ENCODE measurements around the gene PCDHGB5. TPM values are rescaled to one million over a fixed set of nuclear protein-coding genes. Genes with fewer than 3 reads are reported as not detected.

The PCDHGB5 gene
- total and polyA plus RNA-seq, 2 donors (not counting 3 experiments of a cell fraction or from before 2014, with no cell fraction given) = 10.1 to 14.4 TPM

DNA sequence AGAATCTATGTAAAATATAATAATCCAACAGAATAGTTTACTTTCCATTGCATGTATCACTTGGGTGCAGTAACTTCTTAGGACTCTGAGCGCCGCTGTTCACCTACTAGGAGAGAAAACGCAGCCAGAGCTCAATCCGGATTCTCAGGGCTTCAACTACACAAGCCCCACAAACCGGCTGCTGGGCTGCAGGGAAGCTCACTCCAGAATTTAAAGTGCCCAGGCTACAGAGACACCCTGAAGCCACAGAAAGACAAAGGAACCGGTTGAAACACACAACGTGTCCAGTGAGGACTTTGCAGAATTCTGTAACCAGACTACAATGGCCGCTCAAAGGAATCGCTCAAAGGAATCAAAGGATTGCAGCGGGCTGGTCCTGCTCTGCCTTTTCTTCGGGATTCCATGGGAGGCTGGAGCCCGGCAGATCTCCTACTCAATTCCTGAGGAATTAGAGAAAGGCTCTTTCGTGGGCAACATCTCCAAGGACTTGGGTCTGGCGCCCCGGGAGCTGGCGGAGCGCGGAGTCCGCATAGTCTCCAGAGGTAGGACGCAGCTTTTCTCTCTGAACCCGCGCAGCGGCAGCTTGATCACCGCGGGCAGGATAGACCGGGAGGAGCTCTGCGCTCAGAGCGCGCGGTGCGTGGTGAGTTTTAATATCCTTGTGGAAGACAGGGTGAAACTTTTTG lies 15.2 kb downstream of the PCDHGB5 start, which contains the start of gene PCDHGA10:
PCDHGA10 (plus strand) TSS at position 134 of the 686 bp plus-strand sequence; CDS start at position 323, 189 bp downstream.
- peak within 1 kb of the TSS; percentile 77 for H3K4me2 ChIP-seq (ENCODE audit: insufficient read depth, low read length)
- H3K27me3 ChIP-seq (ENCODE audit: control insufficient read depth in 2 of 2, insufficient read depth in 2 of 2, low read length in 2 of 2) = peaks cover 48 to 84% of the 10 kb centered on the region in 2 experiments
- TF ChIP-seq GATA2 (IDR thresholded peaks at IDR 0.05; ENCODE audit: insufficient read depth, insufficient read length, low read depth, low read length) (no peak), POLR2A (IDR thresholded peaks at IDR 0.05; ENCODE audit: low read depth, low read length) (no peak), POLR2AphosphoS5 (IDR thresholded peaks at IDR 0.05; ENCODE audit: insufficient read depth, low read depth, low read length) (no peak), EZH2 (IDR thresholded peaks at IDR 0.05; ENCODE audit: borderline replicate concordance, low read depth, low read length, severe bottlenecking) (peak; percentile 43), JUN (IDR thresholded peaks at IDR 0.05; ENCODE audit: borderline replicate concordance, insufficient read depth, insufficient read length, low read depth) (no peak), FOS (IDR thresholded peaks at IDR 0.05; ENCODE audit: borderline replicate concordance, insufficient read depth, low read length) (no peak)
- TF ChIP-seq, protein P1, sequence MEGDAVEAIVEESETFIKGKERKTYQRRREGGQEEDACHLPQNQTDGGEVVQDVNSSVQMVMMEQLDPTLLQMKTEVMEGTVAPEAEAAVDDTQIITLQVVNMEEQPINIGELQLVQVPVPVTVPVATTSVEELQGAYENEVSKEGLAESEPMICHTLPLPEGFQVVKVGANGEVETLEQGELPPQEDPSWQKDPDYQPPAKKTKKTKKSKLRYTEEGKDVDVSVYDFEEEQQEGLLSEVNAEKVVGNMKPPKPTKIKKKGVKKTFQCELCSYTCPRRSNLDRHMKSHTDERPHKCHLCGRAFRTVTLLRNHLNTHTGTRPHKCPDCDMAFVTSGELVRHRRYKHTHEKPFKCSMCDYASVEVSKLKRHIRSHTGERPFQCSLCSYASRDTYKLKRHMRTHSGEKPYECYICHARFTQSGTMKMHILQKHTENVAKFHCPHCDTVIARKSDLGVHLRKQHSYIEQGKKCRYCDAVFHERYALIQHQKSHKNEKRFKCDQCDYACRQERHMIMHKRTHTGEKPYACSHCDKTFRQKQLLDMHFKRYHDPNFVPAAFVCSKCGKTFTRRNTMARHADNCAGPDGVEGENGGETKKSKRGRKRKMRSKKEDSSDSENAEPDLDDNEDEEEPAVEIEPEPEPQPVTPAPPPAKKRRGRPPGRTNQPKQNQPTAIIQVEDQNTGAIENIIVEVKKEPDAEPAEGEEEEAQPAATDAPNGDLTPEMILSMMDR (IDR thresholded peaks at IDR 0.05; ENCODE audit: extremely low read depth in 1 of 2, insufficient read depth in 1 of 2, low read depth in 1 of 2, low read length in 2 of 2) = peak; percentile 58 to 76
- intact Hi-C loops (cut with micrococcal nuclease) (no loop called here), dilution Hi-C loops (cut with MboI; ENCODE audit: extremely low pct_ligation_motif_present, low sequenced_read_pairs) (no loop called here)
- H3K36me3 ChIP-seq (ENCODE audit: control insufficient read depth in 2 of 2, extremely low read depth in 1 of 2, insufficient read depth in 2 of 2, low read length in 2 of 2) = no peaks in the 10 kb centered on the region
- CTCF ChIA-PET = interaction anchor here (0.6 to 11.3 kb wide), 36 partner anchors 8 to 190 kb away, joined by 3 to 335 read pairs (median 8); partner anchors contain the start of genes PCDHB14, PCDHGA1, PCDHGA11 and PCDHGA12
- H3K9me1 ChIP-seq (replicated peaks; ENCODE audit: control insufficient read depth, extremely low read depth, insufficient read depth, low read length) = no peaks in the 10 kb centered on the region
- H3K4me3 ChIP-seq (replicated peaks in 1 of 3; ENCODE audit: insufficient read depth in 1 of 3, low read depth in 1 of 3, low read length in 3 of 3) = peak within 1 kb of the TSS; percentile 14 to 72 (median 34)
- FAIRE-seq (peak; percentile 92), DNase-seq (ENCODE audit: low read depth, low spot score) (peak; percentile 72)
- peak within 1 kb of the TSS; percentile 27 for H2AFZ ChIP-seq (ENCODE audit: low read depth, low read length)
- H3K79me2 ChIP-seq (ENCODE audit: control insufficient read depth, insufficient read depth, low read length) = no peaks in the 10 kb centered on the region
- H4K20me1 ChIP-seq (replicated peaks; ENCODE audit: control insufficient read depth, extremely low read depth, insufficient read depth, low read length) = peaks cover 5% of the 10 kb centered on the region
- TSS peak; percentile 14 for BruUV-seq (replicated peaks)
- H3K9me3 ChIP-seq (replicated peaks; ENCODE audit: control insufficient read depth, insufficient read depth, low read length) = no peaks in the 10 kb centered on the region
- peaks cover 6% of the 10 kb centered on the region for H3K4me1 ChIP-seq (ENCODE audit: control insufficient read depth, extremely low read depth, insufficient read depth, low read length)
- no peak within 1 kb of the TSS for H3K27ac ChIP-seq (ENCODE audit: insufficient read depth, low read depth, low read length)
- POLR2A ChIA-PET = interaction anchor here (1.0 to 1.4 kb wide), 3 partner anchors 17 to 144 kb away, joined by 3 to 6 read pairs (median 3); partner anchors contain the start of gene PCDHGA12
- peak within 1 kb of the TSS; percentile 38 for H3K9ac ChIP-seq (replicated peaks; ENCODE audit: extremely low read depth, insufficient read depth, low read length)
